ENCODE results near the gene CCDC177. TPM values are rescaled to one million over a fixed set of nuclear protein-coding genes. Genes with fewer than 3 reads are reported as not detected.

Gene CCDC177
- total RNA-seq, 1 donor from 2014 or later, result 0.13 TPM

DNA sequence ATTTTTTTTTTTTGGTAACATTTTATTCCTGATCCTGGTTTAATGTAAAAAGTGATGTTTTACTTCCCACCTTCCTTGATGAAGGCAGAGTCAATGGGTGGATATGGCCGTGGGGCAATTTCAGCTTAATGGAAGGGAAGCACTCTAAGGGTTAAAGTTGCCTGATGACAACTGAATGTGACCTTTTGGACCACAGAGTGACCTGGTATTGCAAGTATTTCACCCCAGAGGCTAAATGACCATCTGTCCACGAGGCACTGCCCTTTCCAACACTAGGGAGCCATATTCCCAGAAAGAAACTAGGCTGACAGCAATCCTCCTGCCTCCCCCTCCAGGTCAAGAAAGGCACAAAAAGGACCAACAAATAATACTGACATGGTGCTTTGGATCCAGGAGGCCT is 4.8 kb downstream of the CCDC177 start:
- TF ChIP-seq, protein P1, sequence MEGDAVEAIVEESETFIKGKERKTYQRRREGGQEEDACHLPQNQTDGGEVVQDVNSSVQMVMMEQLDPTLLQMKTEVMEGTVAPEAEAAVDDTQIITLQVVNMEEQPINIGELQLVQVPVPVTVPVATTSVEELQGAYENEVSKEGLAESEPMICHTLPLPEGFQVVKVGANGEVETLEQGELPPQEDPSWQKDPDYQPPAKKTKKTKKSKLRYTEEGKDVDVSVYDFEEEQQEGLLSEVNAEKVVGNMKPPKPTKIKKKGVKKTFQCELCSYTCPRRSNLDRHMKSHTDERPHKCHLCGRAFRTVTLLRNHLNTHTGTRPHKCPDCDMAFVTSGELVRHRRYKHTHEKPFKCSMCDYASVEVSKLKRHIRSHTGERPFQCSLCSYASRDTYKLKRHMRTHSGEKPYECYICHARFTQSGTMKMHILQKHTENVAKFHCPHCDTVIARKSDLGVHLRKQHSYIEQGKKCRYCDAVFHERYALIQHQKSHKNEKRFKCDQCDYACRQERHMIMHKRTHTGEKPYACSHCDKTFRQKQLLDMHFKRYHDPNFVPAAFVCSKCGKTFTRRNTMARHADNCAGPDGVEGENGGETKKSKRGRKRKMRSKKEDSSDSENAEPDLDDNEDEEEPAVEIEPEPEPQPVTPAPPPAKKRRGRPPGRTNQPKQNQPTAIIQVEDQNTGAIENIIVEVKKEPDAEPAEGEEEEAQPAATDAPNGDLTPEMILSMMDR (IDR thresholded peaks at IDR 0.05; ENCODE audit: insufficient read depth, low read length, poor library complexity, severe bottlenecking), result peak; percentile 1
- Histone ChIP-seq H3K27me3 (ENCODE audit: control insufficient read depth, insufficient read depth, low read length) (peaks cover 78% of the 10 kb centered on the region), H3K4me3 (ENCODE audit: low read depth, low read length) (no peak overlapping the region), H3K36me3 (ENCODE audit: control insufficient read depth, insufficient read depth, low read length) (no peaks in the 10 kb centered on the region)
- DNase-seq (ENCODE audit: low read depth), result no peak

DNA sequence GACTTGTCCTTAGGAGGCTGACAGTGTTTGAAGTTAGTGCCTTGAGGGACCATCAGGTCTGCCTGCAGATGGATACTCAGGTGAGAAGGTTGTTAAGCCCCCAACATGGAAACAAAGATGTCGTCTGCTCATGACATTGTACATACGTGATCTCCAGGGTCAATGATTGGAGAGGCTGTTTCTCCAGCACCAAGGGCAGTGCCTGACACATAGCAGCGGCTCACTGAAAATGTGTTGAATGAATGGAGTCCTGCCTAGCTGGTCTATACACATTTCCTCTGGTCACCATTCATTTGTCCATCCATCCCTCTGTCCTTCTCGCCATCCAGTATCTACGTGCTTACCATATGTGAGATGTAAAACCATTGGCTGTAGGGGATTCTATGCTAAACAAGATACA is 7.1 kb downstream of the CCDC177 start:
- H3K27me3 ChIP-seq (ENCODE audit: control insufficient read depth, insufficient read depth, low read length), result peaks cover 68% of the 10 kb centered on the region
- no peak overlapping the region for H3K4me3 ChIP-seq (ENCODE audit: low read depth, low read length)
- H3K36me3 ChIP-seq (ENCODE audit: control insufficient read depth, insufficient read depth, low read length), result no peaks in the 10 kb centered on the region
- no peak for DNase-seq (ENCODE audit: low read depth)
- TF ChIP-seq, protein P1 (IDR thresholded peaks at IDR 0.05; ENCODE audit: insufficient read depth, low read length, poor library complexity, severe bottlenecking), result no peak

DNA sequence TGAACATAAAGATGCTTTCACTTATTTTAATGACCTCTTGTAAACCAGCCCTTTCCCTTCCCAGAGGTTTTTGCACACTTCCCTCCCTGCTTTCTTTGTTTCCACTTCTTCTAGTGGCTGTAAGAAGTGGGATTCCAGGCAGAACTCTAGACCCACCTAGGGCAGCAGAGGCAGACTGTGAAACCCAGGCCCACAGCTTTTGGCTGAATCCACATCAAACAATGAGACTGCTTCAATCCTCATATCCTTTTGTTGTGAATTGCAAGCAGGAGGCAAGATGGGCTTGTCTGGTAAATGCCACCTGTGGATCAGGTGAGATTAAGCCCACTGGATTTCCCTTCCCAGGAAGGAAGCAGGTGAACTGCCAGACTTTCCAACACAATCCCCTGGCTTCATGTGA is 12.8 kb downstream of the CCDC177 start:
- TF ChIP-seq, protein P1 (IDR thresholded peaks at IDR 0.05; ENCODE audit: insufficient read depth, low read length, poor library complexity, severe bottlenecking), result no peak
- H3K36me3 ChIP-seq (ENCODE audit: control insufficient read depth, insufficient read depth, low read length), result no peaks in the 10 kb centered on the region
- peaks cover 37% of the 10 kb centered on the region for H3K27me3 ChIP-seq (ENCODE audit: control insufficient read depth, insufficient read depth, low read length)

DNA sequence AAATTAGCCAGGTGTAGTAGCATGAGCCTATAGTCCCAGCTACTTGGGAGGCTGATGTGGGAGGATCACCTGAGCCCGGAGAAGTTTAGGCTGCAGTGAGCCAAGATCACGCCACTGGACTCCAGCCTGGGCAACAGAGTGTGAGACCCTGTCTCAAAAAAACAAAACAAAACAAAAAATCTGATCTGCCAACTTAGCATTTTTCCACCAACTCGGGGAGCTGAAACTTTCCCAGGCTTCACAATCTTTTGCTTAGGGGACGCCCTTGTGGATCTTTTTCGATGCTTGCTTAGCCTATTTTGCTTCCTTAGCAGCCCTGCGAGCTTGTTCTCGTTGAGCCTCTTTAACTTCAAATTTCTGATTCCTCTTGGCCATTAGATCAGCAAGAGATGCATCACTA is 13.8 kb downstream of the CCDC177 start:
- H3K27me3 ChIP-seq (ENCODE audit: control insufficient read depth, insufficient read depth, low read length), result peaks cover 35% of the 10 kb centered on the region
- no peak for DNase-seq (ENCODE audit: low read depth)

More for the DNA sequence above, 12.8 kb downstream of the CCDC177 start:
- DNase-seq (ENCODE audit: low read depth), result no peak
- no peak overlapping the region for H3K4me3 ChIP-seq (ENCODE audit: low read depth, low read length)

DNA sequence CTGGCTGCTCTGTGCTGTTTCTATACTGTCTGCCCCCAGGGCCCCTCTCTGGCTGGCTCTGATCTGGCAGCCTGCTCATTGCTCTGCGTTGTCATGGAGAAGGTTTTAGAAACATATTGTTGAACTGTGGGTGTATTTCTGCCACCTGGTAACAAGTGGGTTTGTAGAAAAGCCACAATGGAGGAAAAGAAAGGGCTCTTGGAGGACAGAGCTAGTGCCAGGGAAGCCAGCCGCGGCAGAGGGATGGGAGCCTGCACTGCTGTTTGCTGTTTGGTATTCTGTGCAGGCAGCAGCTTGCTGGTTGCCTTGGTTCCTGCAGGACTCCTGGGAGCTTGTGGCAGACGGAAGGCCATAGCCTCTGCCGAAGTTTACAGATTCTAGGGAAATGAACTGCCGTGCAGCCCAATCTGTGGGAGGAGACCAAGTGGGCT is 15.1 kb downstream of the CCDC177 start:
- DNase-seq (ENCODE audit: low read depth), result no peak
- TF ChIP-seq, protein P1 (IDR thresholded peaks at IDR 0.05; ENCODE audit: insufficient read depth, low read length, poor library complexity, severe bottlenecking), result no peak
- peaks cover 24% of the 10 kb centered on the region for H3K27me3 ChIP-seq (ENCODE audit: control insufficient read depth, insufficient read depth, low read length)
- no peaks in the 10 kb centered on the region for H3K36me3 ChIP-seq (ENCODE audit: control insufficient read depth, insufficient read depth, low read length)
- H3K4me3 ChIP-seq (ENCODE audit: low read depth, low read length), result no peak overlapping the region

More for the DNA sequence above, 13.8 kb downstream of the CCDC177 start:
- H3K4me3 ChIP-seq (ENCODE audit: low read depth, low read length), result no peak overlapping the region
- no peaks in the 10 kb centered on the region for H3K36me3 ChIP-seq (ENCODE audit: control insufficient read depth, insufficient read depth, low read length)
- TF ChIP-seq, protein P1 (IDR thresholded peaks at IDR 0.05; ENCODE audit: insufficient read depth, low read length, poor library complexity, severe bottlenecking), result no peak

DNA sequence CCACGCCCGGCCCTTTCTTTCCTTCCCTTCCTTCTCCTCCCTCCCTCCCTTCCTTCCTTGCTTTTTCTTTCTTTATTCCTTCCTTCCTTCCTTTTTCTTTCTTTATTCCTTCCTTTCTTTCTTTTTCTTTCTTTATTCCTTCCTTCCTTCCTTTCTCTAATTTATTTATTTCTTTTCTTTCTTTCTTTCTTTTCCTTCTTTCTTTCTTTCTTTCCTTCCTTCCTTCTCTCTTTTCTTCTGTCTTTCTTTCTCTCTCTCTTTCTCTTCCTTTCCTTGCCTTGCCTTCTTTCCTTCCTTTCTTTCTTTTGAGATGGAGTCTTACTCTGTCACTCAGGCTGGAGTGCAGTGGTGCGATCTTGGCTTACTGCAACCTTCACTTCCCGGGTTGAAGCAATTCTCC is 15.9 kb downstream of the CCDC177 start:
- H3K36me3 ChIP-seq (ENCODE audit: control insufficient read depth, insufficient read depth, low read length), result no peaks in the 10 kb centered on the region
- no peak for DNase-seq (ENCODE audit: low read depth)
- H3K27me3 ChIP-seq (ENCODE audit: control insufficient read depth, insufficient read depth, low read length), result peaks cover 21% of the 10 kb centered on the region
- TF ChIP-seq, protein P1 (IDR thresholded peaks at IDR 0.05; ENCODE audit: insufficient read depth, low read length, poor library complexity, severe bottlenecking), result no peak
- H3K4me3 ChIP-seq (ENCODE audit: low read depth, low read length), result no peak overlapping the region
